ENCODE results near the gene ID3.

The ID3 gene

GRCh38 chr1:23593042-23593521, 33.8 kb upstream of the ID3 start:
- no peak overlapping the region for H3K4me3 ChIP-seq (ENCODE audit: control insufficient read depth in 1 of 7, extremely low read depth in 1 of 7, insufficient read depth in 4 of 7, low read depth in 2 of 7, low read length in 6 of 7)
- ChIA-PET CTCF (interaction anchor here (1.2 to 1.9 kb wide), 3 partner anchors 19 to 45 kb away, joined by 3 to 7 read pairs (median 4); no protein-coding TSS in a partner anchor), POLR2A (no interaction called here)
- H3K9me3 ChIP-seq (ENCODE audit: control extremely low read depth in 1 of 5, control insufficient read depth in 4 of 5, insufficient read depth in 2 of 5, low read depth in 1 of 5, low read length in 4 of 5): no peaks in the 10 kb centered on the region
- no peaks in the 10 kb centered on the region for H3K27me3 ChIP-seq (replicated peaks in 2 of 5; ENCODE audit: control insufficient read depth in 4 of 5, insufficient read depth in 5 of 5, low read length in 4 of 5)
- 95% methylated on average over 5 of the region's 5 CpGs for WGBS (ENCODE audit: insufficient coverage)
- no peak for DNase-seq
- H3K4me1 ChIP-seq (ENCODE audit: control extremely low read depth in 1 of 4, control insufficient read depth in 4 of 4, insufficient read depth in 4 of 4, low read length in 3 of 4): peaks cover 0 to 27% (median 3%) of the 10 kb centered on the region in 4 experiments
- H3K27ac ChIP-seq (ENCODE audit: insufficient read depth in 1 of 2, low read depth in 1 of 2, low read length in 2 of 2, poor library complexity in 1 of 2, severe bottlenecking in 2 of 2): no peak overlapping the region
- H3K36me3 ChIP-seq (ENCODE audit: control insufficient read depth in 4 of 4, insufficient read depth in 4 of 4, low read length in 3 of 4): no peaks in the 10 kb centered on the region

GRCh38 chr1:23592209-23592892, 33.0 kb upstream of the ID3 start:
- Histone ChIP-seq H3K27me3 (replicated peaks in 2 of 5; ENCODE audit: control insufficient read depth in 4 of 5, insufficient read depth in 5 of 5, low read length in 4 of 5) (peaks cover 0 to 2% (median 0%) of the 10 kb centered on the region in 5 experiments), H3K27ac (ENCODE audit: insufficient read depth in 1 of 2, low read depth in 1 of 2, low read length in 2 of 2, poor library complexity in 1 of 2, severe bottlenecking in 2 of 2) (no peak overlapping the region), H3K4me1 (ENCODE audit: control extremely low read depth in 1 of 4, control insufficient read depth in 4 of 4, insufficient read depth in 4 of 4, low read length in 3 of 4) (peaks cover 0 to 20% (median 0%) of the 10 kb centered on the region in 4 experiments), H3K9me3 (ENCODE audit: control extremely low read depth in 1 of 5, control insufficient read depth in 4 of 5, insufficient read depth in 2 of 5, low read depth in 1 of 5, low read length in 4 of 5) (no peaks in the 10 kb centered on the region), H3K36me3 (ENCODE audit: control insufficient read depth in 4 of 4, insufficient read depth in 4 of 4, low read length in 3 of 4) (no peaks in the 10 kb centered on the region), H3K4me3 (ENCODE audit: control insufficient read depth in 1 of 7, extremely low read depth in 1 of 7, insufficient read depth in 4 of 7, low read depth in 2 of 7, low read length in 6 of 7) (no peak overlapping the region)
- POLR2A ChIA-PET: interaction anchor here (0.6 kb wide), 1 partner anchor 226 kb away, joined by 3 read pairs; no protein-coding TSS in a partner anchor
- peak in 1 of 3 donors; percentile 26 for DNase-seq
- WGBS (ENCODE audit: insufficient coverage): 100% methylated on average over 1 of the region's 4 CpGs
- CTCF ChIA-PET: interaction anchor here (0.8 to 1.9 kb wide), 4 partner anchors 16 to 45 kb away, joined by 3 to 7 read pairs (median 4); no protein-coding TSS in a partner anchor

- Histone ChIP-seq H3K4me1 (ENCODE audit: control extremely low read depth in 1 of 4, control insufficient read depth in 4 of 4, insufficient read depth in 4 of 4, low read length in 3 of 4) (peaks cover 0 to 19% (median 0%) of the 10 kb centered on the region in 4 experiments), H3K36me3 (ENCODE audit: control insufficient read depth in 4 of 4, insufficient read depth in 4 of 4, low read length in 3 of 4) (no peaks in the 10 kb centered on the region), H3K4me3 (ENCODE audit: control insufficient read depth in 1 of 7, extremely low read depth in 1 of 7, insufficient read depth in 4 of 7, low read depth in 2 of 7, low read length in 6 of 7) (no peak overlapping the region), H3K9me3 (ENCODE audit: control extremely low read depth in 1 of 5, control insufficient read depth in 4 of 5, insufficient read depth in 2 of 5, low read depth in 1 of 5, low read length in 4 of 5) (no peaks in the 10 kb centered on the region), H3K27me3 (replicated peaks in 2 of 5; ENCODE audit: control insufficient read depth in 4 of 5, insufficient read depth in 5 of 5, low read length in 4 of 5) (peaks cover 0 to 2% (median 0%) of the 10 kb centered on the region in 5 experiments), H3K27ac (ENCODE audit: insufficient read depth in 1 of 2, low read depth in 1 of 2, low read length in 2 of 2, poor library complexity in 1 of 2, severe bottlenecking in 2 of 2) (no peak overlapping the region)
- ChIA-PET POLR2A (interaction anchor here (0.6 kb wide), 1 partner anchor 227 kb away, joined by 3 read pairs; no protein-coding TSS in a partner anchor), CTCF (interaction anchor here (0.8 to 1.9 kb wide), 4 partner anchors 15 to 46 kb away, joined by 3 to 7 read pairs (median 4); no protein-coding TSS in a partner anchor)
- peak in 1 of 3 donors; percentile 38 for DNase-seq
- WGBS (ENCODE audit: insufficient coverage): 63% methylated on average over 10 of the region's 15 CpGs
These were observed 32.3 kb upstream of the ID3 start for GRCh38 chr1:23591460-23592208.

GRCh38 chr1:23590058-23590783, 30.9 kb upstream of the ID3 start:
- ChIA-PET CTCF (interaction anchor here (1.1 kb wide), 1 partner anchor 31 kb away, joined by 3 read pairs; no protein-coding TSS in a partner anchor), POLR2A (interaction anchor here (1.0 kb wide), 1 partner anchor 11 kb away, joined by 5 read pairs; no protein-coding TSS in a partner anchor)
- DNase-seq: no peak
- peaks cover 0 to 2% (median 0%) of the 10 kb centered on the region in 5 experiments for H3K27me3 ChIP-seq (replicated peaks in 2 of 5; ENCODE audit: control insufficient read depth in 4 of 5, insufficient read depth in 5 of 5, low read length in 4 of 5)
- 100% methylated on average over 1 of the region's 4 CpGs for WGBS (ENCODE audit: insufficient coverage)
- no peaks in the 10 kb centered on the region for H3K9me3 ChIP-seq (ENCODE audit: control extremely low read depth in 1 of 5, control insufficient read depth in 4 of 5, insufficient read depth in 2 of 5, low read depth in 1 of 5, low read length in 4 of 5)
- no peak overlapping the region for H3K27ac ChIP-seq (ENCODE audit: insufficient read depth in 1 of 2, low read depth in 1 of 2, low read length in 2 of 2, poor library complexity in 1 of 2, severe bottlenecking in 2 of 2)
- no peak overlapping the region for H3K4me3 ChIP-seq (ENCODE audit: control insufficient read depth in 1 of 7, extremely low read depth in 1 of 7, insufficient read depth in 4 of 7, low read depth in 2 of 7, low read length in 6 of 7)
- no peaks in the 10 kb centered on the region for H3K36me3 ChIP-seq (ENCODE audit: control insufficient read depth in 4 of 4, insufficient read depth in 4 of 4, low read length in 3 of 4)
- H3K4me1 ChIP-seq (ENCODE audit: control extremely low read depth in 1 of 4, control insufficient read depth in 4 of 4, insufficient read depth in 4 of 4, low read length in 3 of 4): peaks cover 0 to 19% (median 0%) of the 10 kb centered on the region in 4 experiments

- H3K4me3 ChIP-seq (ENCODE audit: control insufficient read depth in 1 of 7, extremely low read depth in 1 of 7, insufficient read depth in 4 of 7, low read depth in 2 of 7, low read length in 6 of 7): no peak overlapping the region
- H3K9me3 ChIP-seq (ENCODE audit: control extremely low read depth in 1 of 5, control insufficient read depth in 4 of 5, insufficient read depth in 2 of 5, low read depth in 1 of 5, low read length in 4 of 5): no peaks in the 10 kb centered on the region
- no peak overlapping the region for H3K27ac ChIP-seq (ENCODE audit: insufficient read depth in 1 of 2, low read depth in 1 of 2, low read length in 2 of 2, poor library complexity in 1 of 2, severe bottlenecking in 2 of 2)
- WGBS (ENCODE audit: insufficient coverage): 100% methylated on average over 2 of the region's 5 CpGs
- peaks cover 0 to 13% (median 0%) of the 10 kb centered on the region in 4 experiments for H3K4me1 ChIP-seq (ENCODE audit: control extremely low read depth in 1 of 4, control insufficient read depth in 4 of 4, insufficient read depth in 4 of 4, low read length in 3 of 4)
- ChIA-PET POLR2A (interaction anchor here (1.0 kb wide), 1 partner anchor 12 kb away, joined by 5 read pairs; no protein-coding TSS in a partner anchor), CTCF (interaction anchor here (1.1 kb wide), 1 partner anchor 32 kb away, joined by 3 read pairs; no protein-coding TSS in a partner anchor)
- peaks cover 0 to 2% (median 0%) of the 10 kb centered on the region in 5 experiments for H3K27me3 ChIP-seq (replicated peaks in 2 of 5; ENCODE audit: control insufficient read depth in 4 of 5, insufficient read depth in 5 of 5, low read length in 4 of 5)
- H3K36me3 ChIP-seq (ENCODE audit: control insufficient read depth in 4 of 4, insufficient read depth in 4 of 4, low read length in 3 of 4): no peaks in the 10 kb centered on the region
- no peak for DNase-seq
These were observed 30.3 kb upstream of the ID3 start for GRCh38 chr1:23589585-23589986.

- H3K4me1 ChIP-seq (ENCODE audit: control extremely low read depth in 1 of 4, control insufficient read depth in 4 of 4, insufficient read depth in 4 of 4, low read length in 3 of 4): peaks cover 0 to 11% (median 0%) of the 10 kb centered on the region in 4 experiments
- CTCF ChIA-PET: interaction anchor here (0.5 kb wide), 1 partner anchor 39 kb away, joined by 3 read pairs; no protein-coding TSS in a partner anchor
These were observed 29.6 kb upstream of the ID3 start for GRCh38 chr1:23588749-23589548.

More at GRCh38 chr1:23588749-23589548, 29.6 kb upstream of the ID3 start:
- Histone ChIP-seq H3K36me3 (ENCODE audit: control insufficient read depth in 4 of 4, insufficient read depth in 4 of 4, low read length in 3 of 4) (no peaks in the 10 kb centered on the region), H3K4me3 (ENCODE audit: control insufficient read depth in 1 of 7, extremely low read depth in 1 of 7, insufficient read depth in 4 of 7, low read depth in 2 of 7, low read length in 6 of 7) (no peak overlapping the region), H3K9me3 (ENCODE audit: control extremely low read depth in 1 of 5, control insufficient read depth in 4 of 5, insufficient read depth in 2 of 5, low read depth in 1 of 5, low read length in 4 of 5) (no peaks in the 10 kb centered on the region), H3K27ac (ENCODE audit: insufficient read depth in 1 of 2, low read depth in 1 of 2, low read length in 2 of 2, poor library complexity in 1 of 2, severe bottlenecking in 2 of 2) (no peak overlapping the region), H3K27me3 (replicated peaks in 2 of 5; ENCODE audit: control insufficient read depth in 4 of 5, insufficient read depth in 5 of 5, low read length in 4 of 5) (peaks cover 0 to 2% (median 0%) of the 10 kb centered on the region in 5 experiments)
- WGBS (ENCODE audit: insufficient coverage): 85% methylated on average over 8 of the region's 11 CpGs
- DNase-seq: no peak
- POLR2A ChIA-PET: interaction anchor here (1.0 kb wide), 1 partner anchor 12 kb away, joined by 5 read pairs; no protein-coding TSS in a partner anchor

All from common myeloid progenitor, CD34-positive (primary cell).